GM19238 (cell line): ENCODE measurements around the gene SLC1A4.
"Not testable (repeated sequence)": the region's sequence is repeated elsewhere in the genome, so short reads cannot be mapped to it uniquely, and the experiment has no call there.

Experiments
- DNase-seq: peaks from one replicate; pipeline ENCODE4 v3.0.0; 2011; ENCODE audit warnings: low spot score; ENCODE audit not compliant: insufficient read length

Gene SLC1A4

DNA sequence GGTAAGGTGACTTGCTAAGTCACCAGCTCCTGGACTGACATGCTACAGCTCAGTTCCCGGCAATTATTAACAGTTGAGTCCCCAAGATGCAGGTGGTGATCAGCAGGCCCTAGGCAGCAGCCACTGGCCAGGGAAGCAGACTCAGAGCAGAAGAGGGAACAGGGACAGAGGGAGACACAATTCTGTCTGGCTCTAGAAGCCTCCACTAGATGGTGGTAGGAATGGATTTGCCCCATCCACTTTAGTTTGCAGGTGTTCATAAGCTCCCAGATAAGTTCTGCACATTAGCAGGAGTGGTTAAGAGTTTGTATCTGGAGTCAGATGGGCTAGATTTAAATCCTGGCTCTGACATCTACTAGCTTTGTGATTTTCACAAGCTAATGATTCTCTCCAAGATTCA lies 25.5 kb upstream of the SLC1A4 start:
- no peak for DNase-seq

DNA sequence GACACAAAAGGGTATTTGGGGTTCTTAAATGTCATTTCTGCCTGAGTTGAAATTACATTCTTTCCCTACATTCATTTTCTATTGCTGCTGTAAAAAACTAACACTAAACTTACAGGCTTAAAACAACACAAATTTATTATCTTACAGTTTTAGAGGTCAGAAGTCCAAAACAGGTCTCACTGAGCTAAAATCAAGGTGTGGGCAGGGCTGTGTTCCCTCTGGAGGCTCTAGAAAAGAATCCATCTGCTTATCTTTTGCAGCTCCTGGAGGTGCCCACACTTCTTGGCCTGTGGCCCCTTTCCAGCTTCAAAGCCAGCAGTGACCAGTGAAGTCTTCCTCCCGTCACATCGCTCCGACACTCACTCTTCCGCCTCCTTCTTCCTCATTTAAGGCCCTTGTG lies 23.2 kb upstream of the SLC1A4 start:
- no peak for DNase-seq

DNA sequence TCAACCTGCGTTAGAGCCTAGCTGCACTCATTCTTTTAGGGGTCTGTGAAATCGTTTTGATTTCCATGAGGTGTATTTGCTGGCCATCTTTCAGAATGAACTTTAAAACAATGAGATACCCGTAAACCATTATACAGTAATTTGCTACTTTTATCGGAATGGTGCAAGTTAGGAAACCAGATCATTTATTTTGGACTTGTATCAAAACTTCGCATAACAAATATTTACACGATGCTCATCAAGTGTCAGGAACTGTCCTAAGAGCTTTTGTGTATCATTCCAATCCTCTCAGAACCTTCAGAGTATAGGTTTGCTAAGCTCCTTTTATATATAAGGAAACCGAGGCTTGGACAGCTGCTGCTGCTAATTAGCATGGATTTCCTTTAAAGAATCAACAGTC lies 22.4 kb upstream of the SLC1A4 start:
- no peak for DNase-seq

DNA sequence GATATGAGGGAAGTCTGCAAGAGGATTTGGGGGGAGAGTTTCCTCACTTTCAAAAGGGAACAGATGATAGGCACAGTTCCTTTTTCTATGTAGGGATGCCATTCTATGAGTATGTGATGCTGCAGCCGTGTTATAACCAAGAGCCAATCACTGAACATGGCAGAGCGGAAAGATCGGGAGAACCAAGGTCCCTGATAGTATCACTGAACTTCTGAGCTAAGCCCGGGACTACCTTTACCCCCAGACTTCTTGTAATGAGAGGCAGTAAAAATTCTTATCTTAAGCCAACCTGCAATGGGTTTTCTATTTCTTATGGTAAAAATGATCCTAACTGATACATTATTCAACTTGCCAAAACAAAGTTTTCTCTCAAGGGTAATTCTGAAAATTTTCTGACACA lies 21.6 kb upstream of the SLC1A4 start:
- DNase-seq: no peak

DNA sequence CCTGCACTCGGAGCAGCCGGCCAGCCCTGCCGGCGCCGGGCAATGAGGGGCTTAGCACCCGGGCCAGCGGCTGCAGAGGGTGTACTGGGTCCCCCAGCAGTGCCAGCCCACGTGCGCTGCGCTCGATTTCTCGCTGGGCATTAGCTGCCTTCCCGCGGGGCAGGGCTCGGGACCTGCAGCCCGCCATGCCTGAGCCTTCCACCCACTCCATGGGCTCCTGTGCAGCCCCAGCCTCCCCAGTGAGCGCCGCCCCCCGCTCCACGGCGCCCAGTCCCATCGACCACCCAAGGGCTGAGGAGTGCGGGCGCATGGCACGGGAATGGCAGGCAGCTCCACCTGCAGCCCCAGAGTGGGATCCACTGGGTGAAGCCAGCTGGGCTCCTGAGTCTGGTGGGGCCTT lies 20.1 kb upstream of the SLC1A4 start:
- DNase-seq: not testable (repeated sequence)

DNA sequence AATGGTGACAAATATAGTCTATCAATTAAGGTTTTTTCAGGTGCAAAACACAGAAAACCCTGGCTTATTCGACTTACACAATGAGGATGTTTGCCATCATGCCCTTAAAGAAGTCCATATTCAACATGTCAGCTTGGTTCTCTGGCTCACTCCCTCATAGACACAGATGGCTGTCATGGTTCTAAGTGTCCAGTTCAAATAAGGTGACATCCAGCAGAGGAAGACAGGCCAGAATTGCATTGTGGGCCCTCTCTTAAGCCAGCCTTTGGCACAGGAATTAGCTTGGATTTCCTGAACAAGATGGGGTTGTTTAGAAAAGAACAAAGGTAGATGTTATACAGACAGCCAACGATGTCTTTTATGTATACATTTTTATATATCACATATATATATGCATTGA lies 18.7 kb upstream of the SLC1A4 start:
- DNase-seq: no peak

DNA sequence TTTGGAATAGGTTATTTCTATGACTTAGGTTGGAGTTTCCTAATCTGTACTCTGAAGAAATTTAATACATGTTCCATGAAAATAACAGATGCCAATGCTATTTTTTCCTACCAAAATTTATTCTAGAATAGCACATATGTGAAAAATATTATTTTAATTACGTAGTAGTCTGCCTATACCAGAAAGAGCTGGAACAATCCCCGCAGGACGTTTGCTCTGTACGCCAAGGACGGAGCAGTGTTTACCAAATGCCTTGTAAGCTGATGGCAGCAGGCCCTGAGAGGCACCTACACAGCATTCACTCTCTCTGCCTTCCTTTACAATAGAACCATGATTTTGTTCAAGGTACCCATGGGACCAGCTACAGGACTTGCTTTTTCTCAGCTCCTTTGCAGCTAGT lies 16.8 kb upstream of the SLC1A4 start:
- no peak for DNase-seq

DNA sequence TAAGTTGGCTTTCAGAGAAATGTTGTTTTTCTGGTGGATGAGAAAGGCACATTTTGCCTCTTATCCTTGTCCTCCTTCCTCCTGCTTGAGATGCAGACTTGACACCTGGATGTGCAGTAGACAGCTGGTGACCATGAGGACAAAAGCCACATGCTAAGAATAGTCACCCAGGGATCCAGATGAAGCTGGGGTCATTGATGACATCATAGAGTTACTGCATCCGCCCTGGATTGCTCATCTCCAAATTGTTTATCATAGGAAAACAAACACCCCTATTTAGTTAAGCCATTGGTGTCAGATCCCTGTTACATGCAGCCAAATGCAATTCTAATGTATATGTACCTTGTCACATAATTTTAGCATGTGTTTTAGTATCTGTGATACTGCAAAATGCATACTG lies 16.3 kb upstream of the SLC1A4 start:
- DNase-seq: no peak

DNA sequence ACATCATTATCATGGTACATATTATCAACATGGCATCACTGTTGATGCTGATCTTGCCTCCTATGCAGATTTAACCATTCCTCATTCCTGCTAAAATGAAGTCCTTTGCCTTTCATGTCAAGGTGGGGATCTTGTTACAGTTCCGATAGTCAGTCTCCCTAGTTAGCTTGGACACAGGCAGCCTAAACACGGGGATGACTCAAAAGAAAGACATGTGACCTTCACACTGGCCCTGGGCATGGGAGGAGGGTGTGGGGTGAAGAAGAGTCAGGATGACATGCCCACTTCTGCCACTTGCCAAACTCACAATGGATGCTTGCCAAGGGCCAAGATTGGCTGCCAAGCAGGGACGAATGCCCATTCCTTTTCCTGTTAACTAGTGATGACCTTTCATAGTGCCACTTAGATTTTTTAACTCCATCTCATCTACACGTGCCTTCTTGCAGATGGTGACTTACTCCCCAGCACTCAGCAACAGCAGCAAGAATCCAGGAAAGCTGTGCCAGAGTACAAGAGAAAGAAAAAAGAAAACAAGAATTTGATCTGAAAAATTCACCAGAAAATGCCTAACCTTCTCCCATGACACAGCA lies 13.9 kb upstream of the SLC1A4 start:
- DNase-seq: no peak

DNA sequence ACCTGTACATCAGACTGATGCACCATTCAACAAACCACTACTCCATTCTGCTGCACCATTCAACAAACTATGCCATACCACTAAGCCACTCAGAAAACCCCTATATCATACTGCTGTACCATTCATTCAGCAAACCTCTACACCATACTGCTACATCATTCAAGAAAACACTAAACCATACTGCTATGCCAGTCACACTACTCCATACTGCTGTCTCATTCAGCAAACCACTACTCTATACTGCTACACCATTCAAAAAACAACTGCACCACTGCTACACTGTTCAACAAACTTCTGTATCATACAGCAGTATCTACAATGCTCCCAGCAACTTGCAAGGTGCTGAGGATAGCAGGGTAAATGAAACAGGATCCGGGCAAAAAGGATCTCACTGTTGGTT lies 12.9 kb upstream of the SLC1A4 start:
- no peak for DNase-seq

DNA sequence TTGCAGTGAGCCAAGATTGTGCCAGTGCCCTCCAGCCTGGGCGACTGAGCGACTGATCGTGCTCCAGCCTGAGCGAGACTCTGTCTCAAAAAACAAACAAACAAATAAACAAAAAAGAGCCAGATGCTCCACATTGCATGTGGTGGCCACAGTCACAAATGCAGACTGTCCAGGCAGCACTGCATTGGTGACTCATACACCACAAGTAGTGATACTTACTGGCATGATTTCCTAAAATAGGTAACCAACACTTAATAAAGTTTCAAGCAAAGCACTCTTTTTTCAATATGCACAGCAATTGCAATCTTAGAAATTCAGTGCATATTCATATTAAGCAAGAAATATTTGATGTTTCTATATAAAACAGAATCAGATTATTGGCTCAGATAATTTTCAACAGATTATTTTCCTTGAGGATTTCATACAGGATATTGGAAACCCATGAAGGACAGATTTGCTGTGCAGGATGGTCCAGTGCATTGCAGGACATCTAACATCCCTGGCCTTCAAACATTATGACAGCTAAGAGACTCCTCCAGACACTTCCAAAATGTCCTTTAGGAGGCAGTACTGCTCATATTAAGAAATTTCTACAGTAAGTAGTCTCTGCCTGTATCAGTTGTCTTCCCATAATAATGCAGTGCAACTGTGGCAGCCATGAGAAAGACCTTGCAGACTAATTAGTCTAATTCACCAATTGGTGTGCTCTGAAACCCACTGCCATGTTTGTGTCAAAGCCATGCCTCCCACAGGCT lies 10.5 kb upstream of the SLC1A4 start:
- DNase-seq: no peak

DNA sequence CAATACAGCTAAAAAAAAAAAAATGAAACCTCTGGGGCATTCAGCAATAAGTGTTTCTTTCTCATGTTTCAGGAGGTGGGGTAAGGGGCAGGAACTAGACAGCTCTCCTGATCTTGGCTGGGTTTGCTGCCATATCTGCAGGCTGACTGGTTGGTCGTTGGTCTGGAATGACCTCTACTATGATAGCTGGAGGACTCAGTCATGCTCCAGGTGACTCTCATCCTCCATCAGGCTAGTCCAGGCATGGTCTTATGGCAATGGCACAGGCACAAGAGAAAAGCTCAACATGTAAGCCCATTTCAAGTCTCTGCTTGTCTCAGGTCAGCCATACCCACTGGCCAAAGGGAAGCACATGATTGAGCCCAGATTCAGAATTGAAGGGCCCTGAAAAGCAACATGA lies 9.5 kb upstream of the SLC1A4 start:
- DNase-seq: no peak

DNA sequence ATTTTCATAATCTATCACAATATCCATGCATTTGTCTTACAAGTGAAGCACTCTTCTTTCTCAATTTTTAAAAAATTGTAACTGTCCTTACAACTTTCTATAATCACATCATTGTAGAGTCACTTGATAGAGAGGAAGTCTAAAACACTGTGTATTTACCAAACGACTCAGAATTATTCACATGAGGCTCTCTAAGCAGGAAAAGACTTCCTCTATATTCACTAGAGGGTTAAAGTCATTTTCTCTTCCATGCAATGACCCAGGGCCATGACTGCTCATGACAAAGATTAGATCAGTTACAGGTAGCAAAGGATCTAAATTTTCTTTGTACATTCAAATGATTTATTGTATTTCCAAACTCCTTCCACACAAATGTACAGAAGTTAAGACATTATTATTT lies 9.0 kb upstream of the SLC1A4 start:
- no peak for DNase-seq

DNA sequence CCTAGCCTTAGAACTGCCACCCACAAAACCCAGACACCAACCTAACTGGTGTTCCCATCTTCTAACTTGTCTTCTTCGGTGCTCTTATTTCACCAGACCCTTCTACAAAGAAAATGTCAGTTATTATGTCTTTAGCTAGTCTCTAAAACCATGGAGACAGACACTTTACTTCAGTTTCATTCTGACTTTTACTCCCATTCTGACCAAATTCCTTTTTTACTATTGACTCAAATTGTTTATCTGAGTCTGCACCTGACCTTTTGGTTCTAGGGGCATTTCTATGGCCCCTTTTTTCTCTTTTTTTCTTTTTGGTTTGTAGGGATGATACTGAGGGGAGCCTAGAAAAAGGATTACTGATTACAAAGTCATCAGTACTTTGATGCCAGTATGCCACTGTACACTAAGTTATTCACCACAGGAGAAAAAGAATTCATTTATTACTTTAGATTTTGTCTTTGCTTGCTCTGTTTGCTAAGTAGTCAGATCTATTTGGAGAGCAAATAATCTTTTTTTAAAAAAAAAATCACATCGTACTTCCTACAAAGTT lies 6.8 kb upstream of the SLC1A4 start:
- DNase-seq: peak; percentile 11

DNA sequence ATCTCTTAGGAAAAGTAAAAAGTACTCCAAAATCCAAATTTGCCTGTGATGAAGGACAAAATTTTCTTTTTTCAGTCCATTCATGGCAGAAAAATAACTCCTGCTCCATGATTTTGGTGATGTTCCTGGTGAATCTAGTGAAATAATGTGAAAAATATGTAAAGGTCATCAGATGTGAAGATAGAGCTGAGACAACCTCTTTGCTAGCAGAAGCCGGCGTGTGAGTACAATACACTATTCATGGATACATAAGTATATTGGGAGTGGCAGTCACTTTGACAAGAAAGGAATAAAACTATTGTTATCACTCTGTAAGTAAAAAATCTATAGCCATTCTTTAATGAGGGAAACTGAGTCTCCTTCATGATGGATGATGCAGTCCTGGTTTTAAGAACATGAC lies 6.3 kb upstream of the SLC1A4 start:
- DNase-seq: no peak

DNA sequence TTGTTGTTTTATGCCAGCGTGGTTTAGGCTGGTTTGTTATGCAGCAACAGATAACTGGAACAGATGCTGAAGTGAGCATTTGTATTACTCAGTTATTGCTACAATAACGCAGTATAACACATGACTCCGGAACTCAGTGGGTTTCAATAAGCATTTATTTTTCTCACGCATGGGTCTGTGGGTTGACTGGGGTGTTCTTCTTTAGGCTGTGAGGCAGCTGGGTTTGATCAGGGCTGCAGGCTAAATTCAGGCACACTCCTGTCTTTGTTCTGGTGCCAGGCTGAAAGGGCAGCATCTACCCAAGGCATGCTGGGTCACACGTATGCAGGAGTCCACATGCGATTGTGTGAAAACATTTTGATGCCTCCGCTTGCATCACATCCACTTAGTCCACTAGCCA lies 3.8 kb upstream of the SLC1A4 start:
- DNase-seq: no peak

DNA sequence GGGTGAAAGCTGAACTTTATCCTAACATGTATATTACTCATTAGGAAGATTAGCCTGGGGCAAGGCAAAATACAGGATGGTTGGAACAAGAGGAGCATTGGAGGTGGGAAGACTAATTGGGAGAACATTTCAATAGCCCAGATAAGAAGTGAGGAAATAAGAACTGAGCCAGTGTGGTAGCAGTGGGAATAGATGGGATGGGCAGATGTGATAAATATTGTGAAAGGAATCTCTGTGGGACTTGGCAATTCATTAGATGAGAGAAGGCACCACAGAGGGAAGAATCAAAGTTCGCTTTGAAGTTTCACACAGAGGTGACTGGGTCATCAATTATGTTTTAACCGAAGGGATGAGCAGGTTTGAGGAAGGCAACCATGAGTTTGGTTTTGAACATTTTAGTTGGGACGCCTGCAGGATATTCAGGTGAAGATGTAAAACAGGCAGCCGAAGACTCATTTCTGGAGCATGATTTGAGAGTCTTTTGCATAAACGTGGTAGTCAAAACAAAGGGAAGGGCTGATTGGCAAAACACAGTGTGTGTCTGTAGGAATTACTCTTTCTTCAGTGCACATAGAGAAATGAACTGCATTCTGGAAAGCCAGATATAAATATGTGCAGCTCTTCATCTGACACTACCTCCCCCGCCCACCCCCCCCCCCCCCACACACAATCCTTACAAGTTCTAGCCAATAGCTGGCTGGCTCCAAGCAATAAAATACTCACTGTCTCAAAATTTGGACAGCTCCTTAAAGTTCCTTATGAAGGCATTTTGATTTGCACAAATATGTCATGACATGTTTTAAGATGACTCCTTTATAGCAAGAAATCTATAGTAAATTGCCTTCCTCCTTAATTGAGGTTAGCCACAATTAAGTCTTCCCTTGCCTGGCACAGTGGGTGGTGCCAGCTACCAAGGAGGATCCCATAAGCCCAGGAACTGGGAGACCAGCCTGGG lies 1.9 kb upstream of the SLC1A4 start:
- DNase-seq: peak; percentile 34

DNA sequence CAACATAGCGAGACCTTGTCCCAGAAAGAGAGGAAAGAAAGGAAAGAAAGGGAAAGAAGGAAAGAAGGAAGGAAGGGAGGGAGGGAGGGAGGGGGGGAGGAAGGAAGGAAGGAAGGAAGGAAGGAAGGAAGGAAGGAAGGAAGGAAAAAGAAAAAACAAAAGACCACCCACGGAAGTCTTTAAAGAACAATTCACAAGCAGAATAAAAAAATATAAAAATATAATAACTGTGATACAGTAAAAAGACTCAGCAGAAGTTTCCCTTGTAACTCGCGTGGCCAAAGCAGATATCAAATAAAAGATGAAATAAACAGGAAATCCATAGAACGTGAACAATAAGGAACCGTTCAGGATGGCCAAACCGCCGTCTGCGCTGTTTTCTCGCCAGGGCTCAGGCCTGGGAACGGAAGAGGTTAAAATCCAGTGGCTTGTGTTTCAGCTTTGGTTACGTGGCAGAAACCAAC lies 1.2 kb upstream of the SLC1A4 start:
- no peak for DNase-seq

DNA sequence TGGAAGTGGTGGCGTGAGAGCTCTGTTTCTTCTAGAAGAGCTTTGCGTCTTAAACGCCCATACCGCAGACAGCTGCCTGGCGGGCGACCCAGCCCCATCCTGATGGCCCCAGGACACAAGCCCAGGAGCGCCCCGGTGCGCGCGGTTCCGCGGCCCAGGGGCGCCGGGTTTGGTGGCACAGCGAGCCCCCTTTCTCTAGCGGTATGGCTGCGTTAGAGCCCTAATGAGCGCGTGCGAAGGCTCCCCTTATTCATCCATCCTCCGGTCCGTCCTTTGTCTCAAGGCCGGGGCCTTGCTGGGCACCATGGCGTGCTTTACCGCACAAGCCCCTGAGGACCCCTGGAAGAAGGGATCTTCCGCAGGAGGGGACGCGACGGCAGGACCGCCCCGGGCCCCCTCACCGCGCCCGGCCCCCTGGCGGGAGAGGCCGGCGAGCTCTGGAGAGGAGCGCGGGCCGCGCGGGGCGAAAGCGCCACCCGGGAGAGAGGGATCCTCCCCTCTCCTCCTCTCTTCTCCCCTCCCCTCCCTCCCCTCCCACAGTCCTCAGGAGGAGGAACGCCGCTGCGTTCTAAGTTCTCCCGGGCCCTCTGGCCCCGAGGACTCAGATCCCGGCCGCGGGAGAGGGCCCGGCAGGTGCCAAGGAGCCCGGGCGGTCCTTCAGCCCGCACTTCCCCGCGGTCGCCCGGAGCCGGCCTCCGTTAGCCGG lies 626 bp upstream of the SLC1A4 start:
- DNase-seq: peak; percentile 61

DNA sequence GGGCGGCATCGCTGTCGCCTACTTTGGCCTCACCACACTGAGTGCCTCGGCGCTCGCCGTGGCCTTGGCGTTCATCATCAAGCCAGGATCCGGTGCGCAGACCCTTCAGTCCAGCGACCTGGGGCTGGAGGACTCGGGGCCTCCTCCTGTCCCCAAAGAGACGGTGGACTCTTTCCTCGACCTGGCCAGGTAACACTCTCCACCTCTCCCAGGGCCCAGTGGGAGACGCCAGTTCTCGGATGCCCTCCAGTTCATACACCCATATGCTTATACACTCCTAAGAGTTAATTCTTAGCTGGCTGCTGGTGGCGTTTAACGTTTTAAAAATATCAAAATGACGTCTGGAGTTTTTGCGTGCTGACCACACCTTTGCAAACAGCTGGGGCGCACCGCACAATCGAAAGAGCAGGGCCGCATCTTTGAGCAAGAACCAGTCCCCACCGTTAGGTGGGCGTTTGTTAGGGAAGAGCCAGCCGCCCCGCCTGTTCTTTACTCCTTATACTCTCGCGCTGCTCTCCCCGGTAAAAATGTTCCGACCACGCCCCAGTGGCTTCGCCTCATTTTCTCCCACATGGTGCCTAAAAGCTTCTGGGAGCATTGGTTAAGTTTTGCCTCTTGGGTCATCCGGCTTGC lies 899 bp downstream of the SLC1A4 start:
- no peak for DNase-seq

DNA sequence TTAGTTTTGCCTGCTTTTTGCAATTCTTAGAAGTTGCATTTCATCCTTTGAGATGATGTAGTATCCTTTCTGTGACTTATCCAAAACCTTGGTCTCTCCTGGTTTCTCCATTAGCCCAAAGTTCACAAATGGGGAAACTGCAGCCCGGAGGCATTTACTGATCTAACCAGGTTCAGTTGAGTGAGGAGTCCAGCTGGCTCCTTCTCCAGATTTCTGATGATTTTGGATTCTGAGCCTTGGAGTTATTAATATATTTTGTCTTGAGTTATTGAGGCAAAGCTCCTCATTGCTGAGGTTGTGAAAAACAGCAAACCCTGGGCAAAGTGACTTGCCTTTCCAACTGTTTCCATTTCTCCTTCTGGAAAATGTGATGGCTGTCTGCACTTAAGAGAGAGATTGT lies 1.7 kb downstream of the SLC1A4 start:
- DNase-seq: no peak
